ENCODE data around the gene CNTN2. TPM values are rescaled to one million over a fixed set of nuclear protein-coding genes. Genes with fewer than 3 reads are reported as not detected.

CNTN2 gene
- total RNA-seq, 1 experiment from 2014 or later, result not detected

GRCh38 chr1:205064301-205064700 is 21.3 kb downstream of the CNTN2 start:
- Histone ChIP-seq H3K4me3 (no peak overlapping the region), H3K36me3 (ENCODE audit: low read depth) (no peaks in the 10 kb centered on the region), H3K79me2 (ENCODE audit: low read depth) (no peaks in the 10 kb centered on the region), H3K27me3 (ENCODE audit: insufficient read depth, low read depth) (peaks cover 74% of the 10 kb centered on the region), H3K9me2 (ENCODE audit: insufficient read depth) (no peaks in the 10 kb centered on the region), H3F3A (ENCODE audit: insufficient read depth, low read depth) (no peaks in the 10 kb centered on the region), H3K4me1 (replicated peaks; ENCODE audit: insufficient read depth) (no peaks in the 10 kb centered on the region), H3K4me2 (no peak overlapping the region), H2AFZ (no peak overlapping the region), H4K20me1 (ENCODE audit: insufficient read depth) (no peaks in the 10 kb centered on the region), H3K9me3 (ENCODE audit: insufficient read depth, low read depth) (no peaks in the 10 kb centered on the region), H3K27ac (no peak overlapping the region)
- no peak for DNase-seq
- BruUV-seq (replicated peaks), result no TSS peak
- no peak for TF ChIP-seq EZH2 (IDR thresholded peaks at IDR 0.05; ENCODE audit: low read depth)
- ChIA-PET CTCF (no interaction called here), POLR2A (ENCODE audit: unreplicated experiment) (no interaction called here)
- intact Hi-C loops (cut with micrococcal nuclease; ENCODE audit: unreplicated experiment), result no loop called here

DNA sequence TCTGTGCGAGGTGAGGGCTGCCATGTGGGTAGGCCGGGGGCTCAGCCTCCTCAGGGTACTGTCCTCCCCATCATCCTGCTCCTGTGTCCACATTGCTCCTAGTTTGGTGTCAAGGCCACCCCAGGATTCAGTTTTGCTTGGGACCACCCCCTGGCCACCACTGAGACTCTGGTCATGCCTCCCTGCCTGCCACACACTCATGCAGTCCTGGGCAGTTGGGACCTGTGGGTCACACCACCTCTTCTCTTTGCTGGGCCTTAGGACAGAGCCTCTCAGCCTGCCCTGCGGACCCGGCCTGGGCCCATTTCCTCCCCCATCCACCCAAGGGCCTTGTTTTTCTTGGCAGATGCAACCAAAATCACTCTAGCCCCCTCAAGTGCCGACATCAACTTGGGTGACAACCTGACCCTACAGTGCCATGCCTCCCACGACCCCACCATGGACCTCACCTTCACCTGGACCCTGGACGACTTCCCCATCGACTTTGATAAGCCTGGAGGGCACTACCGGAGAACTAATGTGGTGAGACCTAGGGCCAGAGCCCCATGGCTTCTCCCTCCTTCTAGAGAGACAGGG is 21.8 kb downstream of the CNTN2 start:
- intact Hi-C loops (cut with micrococcal nuclease; ENCODE audit: unreplicated experiment), result no loop called here
- no peaks in the 10 kb centered on the region for H3F3A ChIP-seq (ENCODE audit: insufficient read depth, low read depth)
- DNase-seq, result no peak
- no peak for TF ChIP-seq EZH2 (IDR thresholded peaks at IDR 0.05; ENCODE audit: low read depth)
- TF ChIP-seq, protein P1, sequence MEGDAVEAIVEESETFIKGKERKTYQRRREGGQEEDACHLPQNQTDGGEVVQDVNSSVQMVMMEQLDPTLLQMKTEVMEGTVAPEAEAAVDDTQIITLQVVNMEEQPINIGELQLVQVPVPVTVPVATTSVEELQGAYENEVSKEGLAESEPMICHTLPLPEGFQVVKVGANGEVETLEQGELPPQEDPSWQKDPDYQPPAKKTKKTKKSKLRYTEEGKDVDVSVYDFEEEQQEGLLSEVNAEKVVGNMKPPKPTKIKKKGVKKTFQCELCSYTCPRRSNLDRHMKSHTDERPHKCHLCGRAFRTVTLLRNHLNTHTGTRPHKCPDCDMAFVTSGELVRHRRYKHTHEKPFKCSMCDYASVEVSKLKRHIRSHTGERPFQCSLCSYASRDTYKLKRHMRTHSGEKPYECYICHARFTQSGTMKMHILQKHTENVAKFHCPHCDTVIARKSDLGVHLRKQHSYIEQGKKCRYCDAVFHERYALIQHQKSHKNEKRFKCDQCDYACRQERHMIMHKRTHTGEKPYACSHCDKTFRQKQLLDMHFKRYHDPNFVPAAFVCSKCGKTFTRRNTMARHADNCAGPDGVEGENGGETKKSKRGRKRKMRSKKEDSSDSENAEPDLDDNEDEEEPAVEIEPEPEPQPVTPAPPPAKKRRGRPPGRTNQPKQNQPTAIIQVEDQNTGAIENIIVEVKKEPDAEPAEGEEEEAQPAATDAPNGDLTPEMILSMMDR (conservative IDR thresholded peaks at IDR 0.05), result no peak
- no peaks in the 10 kb centered on the region for H3K9me2 ChIP-seq (ENCODE audit: insufficient read depth)
- no peak overlapping the region for H3K27ac ChIP-seq
- no TSS peak for BruUV-seq (replicated peaks)
- no peaks in the 10 kb centered on the region for H3K79me2 ChIP-seq (ENCODE audit: low read depth)
- ChIA-PET CTCF (no interaction called here), POLR2A (ENCODE audit: unreplicated experiment) (no interaction called here)
- H4K20me1 ChIP-seq (ENCODE audit: insufficient read depth), result no peaks in the 10 kb centered on the region
- H3K27me3 ChIP-seq (ENCODE audit: insufficient read depth, low read depth), result peaks cover 69% of the 10 kb centered on the region
- H2AFZ ChIP-seq, result no peak overlapping the region
- H3K4me3 ChIP-seq, result no peak overlapping the region
- no peaks in the 10 kb centered on the region for H3K4me1 ChIP-seq (replicated peaks; ENCODE audit: insufficient read depth)
- H3K9me3 ChIP-seq (ENCODE audit: insufficient read depth, low read depth), result no peaks in the 10 kb centered on the region
- no peaks in the 10 kb centered on the region for H3K36me3 ChIP-seq (ENCODE audit: low read depth)
- no peak overlapping the region for H3K4me2 ChIP-seq

DNA sequence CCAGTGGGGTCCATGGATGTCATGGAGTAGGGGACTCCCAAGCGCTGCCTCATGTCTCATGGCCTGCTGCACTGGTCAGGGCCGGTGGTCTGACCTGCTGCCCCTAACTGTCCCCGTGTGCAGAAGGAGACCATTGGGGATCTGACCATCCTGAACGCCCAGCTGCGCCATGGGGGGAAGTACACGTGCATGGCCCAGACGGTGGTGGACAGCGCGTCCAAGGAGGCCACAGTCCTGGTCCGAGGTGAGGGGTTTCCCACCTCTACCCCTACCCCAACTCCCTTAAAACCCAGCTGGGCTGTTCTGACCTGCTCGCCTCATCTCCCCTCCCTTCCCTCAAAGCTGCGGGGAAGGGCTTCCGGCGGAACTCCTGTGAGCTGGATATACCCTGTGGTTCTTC is 22.7 kb downstream of the CNTN2 start:
- Histone ChIP-seq H3K9me3 (ENCODE audit: insufficient read depth, low read depth) (no peaks in the 10 kb centered on the region), H3K79me2 (ENCODE audit: low read depth) (no peaks in the 10 kb centered on the region), H3F3A (ENCODE audit: insufficient read depth, low read depth) (no peaks in the 10 kb centered on the region), H3K27ac (no peak overlapping the region), H3K27me3 (ENCODE audit: insufficient read depth, low read depth) (peaks cover 64% of the 10 kb centered on the region), H2AFZ (no peak overlapping the region), H3K4me2 (no peak overlapping the region), H3K4me3 (no peak overlapping the region), H3K36me3 (ENCODE audit: low read depth) (no peaks in the 10 kb centered on the region), H3K4me1 (replicated peaks; ENCODE audit: insufficient read depth) (no peaks in the 10 kb centered on the region), H4K20me1 (ENCODE audit: insufficient read depth) (no peaks in the 10 kb centered on the region), H3K9me2 (ENCODE audit: insufficient read depth) (no peaks in the 10 kb centered on the region)
- intact Hi-C loops (cut with micrococcal nuclease; ENCODE audit: unreplicated experiment), result no loop called here
- DNase-seq, result no peak
- CTCF ChIA-PET, result no interaction called here
- TF ChIP-seq, protein P1 (conservative IDR thresholded peaks at IDR 0.05), result no peak
- no peak for TF ChIP-seq EZH2 (IDR thresholded peaks at IDR 0.05; ENCODE audit: low read depth)
- POLR2A ChIA-PET (ENCODE audit: unreplicated experiment), result no interaction called here
- BruUV-seq (replicated peaks), result no TSS peak

Measured in PC-9 (cell line).